K562 (cell line): ENCODE results near the gene LIF.

Source experiments
- CHD4 ChIP-seq: fragments of 200-600 bp; sonication (generic); IDR thresholded peaks from 3 replicates; pipeline ENCODE4 v1.6.1; 2012; ENCODE audit warnings: low read depth, mild to moderate bottlenecking, mixed read lengths, low read length, inconsistent platforms; ENCODE audit not compliant: insufficient read depth, insufficient replicate concordance, poor library complexity, severe bottlenecking
- CTCF ChIP-seq, 3 experiments: IDR thresholded peaks in 2 of 3; conservative IDR thresholded peaks in 1 of 3; 2 replicates each; pipeline ENCODE4 v1.5.1; 2011 to 2012; ENCODE audit warnings: low read length in 3 of 3, mild to moderate bottlenecking in 3 of 3, control low read depth in 2 of 3, improper control_type of control experiment in 1 of 3, inconsistent platforms in 1 of 3, low read depth in 1 of 3, mixed read lengths in 1 of 3, moderate library complexity in 1 of 3; ENCODE audit not compliant: insufficient read depth in 2 of 3
- HNRNPL ChIP-seq: fragments of 200-400 bp; formaldehyde crosslinking; IDR thresholded peaks from 2 replicates; pipeline ENCODE4 v1.6.1; 2017; ENCODE audit warnings: low read depth, mild to moderate bottlenecking, low read length
- L3MBTL2 ChIP-seq: fragments of 450-650 bp; IDR thresholded peaks from 2 replicates; pipeline ENCODE4 v1.6.1; 2016; ENCODE audit warnings: mild to moderate bottlenecking, moderate library complexity
- MYBL2 ChIP-seq, 2 experiments: fragments of 450-650 bp in 1 of 2; sonication (generic) in 1 of 2; formaldehyde crosslinking in 1 of 2; IDR thresholded peaks; 2 replicates each; pipeline versions ENCODE4 v1.6.1 to v1.8.1; 2017 to 2022; ENCODE audit warnings: borderline replicate concordance in 1 of 2, inconsistent platforms in 1 of 2, low read depth in 1 of 2, mild to moderate bottlenecking in 1 of 2, missing genetic modification reagents in 1 of 2, moderate library complexity in 1 of 2
- POLR2AphosphoS5 ChIP-seq: IDR thresholded peaks from 2 replicates; pipeline ENCODE4 v1.6.1; 2011; ENCODE audit warnings: mild to moderate bottlenecking, low read depth, low read length, moderate library complexity; ENCODE audit not compliant: control insufficient read depth, insufficient read depth
- TAF1 ChIP-seq: IDR thresholded peaks from 2 replicates; pipeline ENCODE4 v1.6.1; 2011; ENCODE audit warnings: mild to moderate bottlenecking, low read length, moderate library complexity; ENCODE audit not compliant: insufficient read depth, control insufficient read depth, severe bottlenecking; ENCODE audit errors: extremely low read depth
- ZBTB33 ChIP-seq: sonication (generic); formaldehyde crosslinking; IDR thresholded peaks from 2 replicates; pipeline ENCODE4 v1.8.1; 2023; ENCODE audit warnings: mild to moderate bottlenecking, missing genetic modification reagents
- ZFP36 ChIP-seq: fragments of 150-350 bp; IDR thresholded peaks from 2 replicates; pipeline ENCODE4 v1.6.1; 2018; ENCODE audit warnings: low read length, low read depth; ENCODE audit not compliant: partially characterized antibody
- ZNF165 ChIP-seq: fragments of 250-450 bp; sonication (Bioruptor Pico); IDR thresholded peaks from 2 replicates; pipeline ENCODE4 v1.4.0; 2020; ENCODE audit warnings: borderline replicate concordance

- TF ChIP-seq POLR2AphosphoS5 (no peak), ZFP36 (no peak), CHD4 (no peak), ZBTB33 (CRISPR knock-in tag) (no peak), HNRNPL (no peak), TAF1 (no peak), CTCF (IDR thresholded peaks at IDR 0.05 in 2 of 3, conservative IDR thresholded peaks at IDR 0.05 in 1 of 3; ENCODE audit: insufficient read depth in 2 of 3, low read depth in 1 of 3, low read length in 3 of 3) (no peak), MYBL2 (IDR thresholded peaks at IDR 0.05; ENCODE audit: low read depth) (no peak), MYBL2 (CRISPR knock-in tag; IDR thresholded peaks at IDR 0.05; ENCODE audit: borderline replicate concordance) (no peak), L3MBTL2 (no peak), ZNF165 (CRISPR knock-in tag) (no peak)
These were observed 39.3 kb upstream of the LIF start for GRCh38 chr22:30285846-30286200.
